Mammary epithelial cell (primary cell): ENCODE results near the gene PPIB.

Source experiments
- EZH2 ChIP-seq: IDR thresholded peaks from 2 replicates; pipeline ENCODE4 v1.6.1; 2012; ENCODE audit warnings: low read length, inconsistent platforms, borderline replicate concordance
- TF ChIP-seq, protein P1 (sequence below), 2 donors: IDR thresholded peaks in 1 of 2; conservative IDR thresholded peaks in 1 of 2; 2 replicates each; pipeline ENCODE4 v1.5.1; 2011 to 2012; ENCODE audit warnings: inconsistent platforms in 2 of 2, low read length in 2 of 2, mild to moderate bottlenecking in 2 of 2, control low read depth in 1 of 2, low read depth in 1 of 2; ENCODE audit not compliant: insufficient read depth in 1 of 2; ENCODE audit errors: extremely low read depth in 1 of 2

DNA sequence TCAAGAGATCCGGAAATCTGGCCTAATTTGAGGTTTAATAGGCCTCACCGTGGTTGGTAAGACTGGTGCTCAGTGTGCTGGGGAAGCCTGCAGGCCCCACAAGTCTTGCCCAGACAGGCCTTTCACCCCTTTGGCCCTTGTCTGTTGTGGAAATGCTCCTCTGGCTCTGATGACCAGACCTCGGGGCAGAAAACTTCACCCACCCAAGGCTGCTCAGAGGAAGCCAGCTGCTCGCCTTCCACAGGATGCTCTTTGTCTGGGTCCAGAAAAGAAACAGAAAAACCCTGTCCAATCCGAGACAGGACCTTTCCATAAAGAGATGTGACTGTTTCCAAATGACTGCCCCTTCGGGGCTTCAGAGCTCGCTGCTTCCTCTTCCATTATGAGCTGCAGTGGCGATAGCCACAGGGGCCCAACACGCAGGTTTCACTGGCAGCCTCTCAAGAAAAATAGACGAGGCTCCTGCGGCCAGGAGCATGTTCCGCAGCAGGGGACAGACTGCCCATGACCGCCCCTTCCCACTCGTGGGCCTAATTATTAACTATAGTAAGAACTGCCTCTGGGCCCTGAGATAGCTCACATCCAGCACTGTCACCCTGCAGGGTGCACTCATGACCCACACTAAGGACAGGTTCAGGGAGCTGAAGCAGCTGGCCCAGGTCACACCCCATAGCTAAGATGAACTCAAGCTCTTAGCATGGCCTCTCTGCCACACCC, 18.1 kb downstream of the PPIB start:
- TF ChIP-seq, protein P1, sequence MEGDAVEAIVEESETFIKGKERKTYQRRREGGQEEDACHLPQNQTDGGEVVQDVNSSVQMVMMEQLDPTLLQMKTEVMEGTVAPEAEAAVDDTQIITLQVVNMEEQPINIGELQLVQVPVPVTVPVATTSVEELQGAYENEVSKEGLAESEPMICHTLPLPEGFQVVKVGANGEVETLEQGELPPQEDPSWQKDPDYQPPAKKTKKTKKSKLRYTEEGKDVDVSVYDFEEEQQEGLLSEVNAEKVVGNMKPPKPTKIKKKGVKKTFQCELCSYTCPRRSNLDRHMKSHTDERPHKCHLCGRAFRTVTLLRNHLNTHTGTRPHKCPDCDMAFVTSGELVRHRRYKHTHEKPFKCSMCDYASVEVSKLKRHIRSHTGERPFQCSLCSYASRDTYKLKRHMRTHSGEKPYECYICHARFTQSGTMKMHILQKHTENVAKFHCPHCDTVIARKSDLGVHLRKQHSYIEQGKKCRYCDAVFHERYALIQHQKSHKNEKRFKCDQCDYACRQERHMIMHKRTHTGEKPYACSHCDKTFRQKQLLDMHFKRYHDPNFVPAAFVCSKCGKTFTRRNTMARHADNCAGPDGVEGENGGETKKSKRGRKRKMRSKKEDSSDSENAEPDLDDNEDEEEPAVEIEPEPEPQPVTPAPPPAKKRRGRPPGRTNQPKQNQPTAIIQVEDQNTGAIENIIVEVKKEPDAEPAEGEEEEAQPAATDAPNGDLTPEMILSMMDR (conservative IDR thresholded peaks at IDR 0.05 in 1 of 2, IDR thresholded peaks at IDR 0.05 in 1 of 2; ENCODE audit: extremely low read depth in 1 of 2, insufficient read depth in 1 of 2, low read depth in 1 of 2, low read length in 2 of 2) = no peak
- TF ChIP-seq EZH2 = no peak
